ENCODE data around the gene WBP11. TPM values are rescaled to one million over a fixed set of nuclear protein-coding genes. Genes with fewer than 3 reads are reported as not detected.

Gene WBP11
- total and polyA plus RNA-seq, 9 of the 15 experiments (the other 6 are each of a cell fraction or from before 2014, with no cell fraction given) = 7.7 to 60.8 (median 24.6) TPM

DNA sequence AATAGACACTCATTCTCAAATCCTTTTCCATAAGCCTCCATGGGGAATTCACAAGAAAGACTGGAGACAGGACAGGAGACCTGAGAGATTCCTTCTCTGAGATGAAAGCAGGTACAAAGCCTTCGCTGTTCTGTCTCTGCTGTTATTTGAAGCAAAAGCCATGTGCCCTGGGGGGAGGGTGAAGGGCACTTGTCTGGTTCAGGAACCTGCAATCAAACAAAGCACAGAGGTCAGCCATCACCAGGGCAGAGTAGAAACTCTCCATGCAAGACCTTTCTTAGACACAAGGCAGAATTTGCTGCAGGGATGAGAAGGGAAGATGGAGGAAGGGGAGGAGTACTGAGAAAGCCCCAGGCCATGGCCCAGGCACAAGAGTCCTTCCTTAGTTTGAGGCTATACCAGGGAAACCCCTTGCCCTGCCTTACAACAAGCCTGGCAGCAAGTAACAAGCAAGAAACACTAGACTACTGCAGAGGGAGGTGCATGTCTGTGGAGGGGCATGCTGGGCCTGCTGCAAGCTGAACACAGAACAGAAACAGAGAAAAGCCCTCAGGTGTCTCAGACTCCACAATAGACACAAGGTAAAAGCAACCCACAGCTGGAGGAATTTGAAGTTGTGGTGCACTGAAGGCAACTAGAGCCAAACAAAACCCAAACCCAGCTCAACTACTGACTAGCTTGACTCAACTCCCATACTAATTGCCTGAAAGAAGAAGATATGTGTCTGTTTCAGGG lies 47.8 kb upstream of the WBP11 start:
- Histone ChIP-seq H3K36me3 (ENCODE audit: control insufficient read depth, insufficient read depth, low read length) (no peaks in the 10 kb centered on the region), H3K4me2 (ENCODE audit: insufficient read depth, low read length) (no peak overlapping the region), H3K79me2 (ENCODE audit: control insufficient read depth, insufficient read depth, low read length) (no peaks in the 10 kb centered on the region), H3K4me3 (no peak overlapping the region), H3K9me3 (replicated peaks; ENCODE audit: control insufficient read depth, insufficient read depth, low read depth, low read length) (no peaks in the 10 kb centered on the region), H3K27ac (ENCODE audit: extremely low read depth, low read depth, low read length) (no peak overlapping the region), H3K9me1 (ENCODE audit: control insufficient read depth, insufficient read depth, low read length) (no peaks in the 10 kb centered on the region), H3K9ac (ENCODE audit: insufficient read depth in 1 of 2, low read depth in 2 of 2, low read length in 2 of 2) (no peak overlapping the region), H3K4me1 (replicated peaks in 1 of 2; ENCODE audit: control insufficient read depth in 2 of 2, insufficient read depth in 2 of 2, low read length in 2 of 2) (no peaks in the 10 kb centered on the region), H3K27me3 (ENCODE audit: control insufficient read depth in 2 of 2, insufficient read depth in 2 of 2, low read length in 2 of 2) (no peaks in the 10 kb centered on the region), H4K20me1 (replicated peaks; ENCODE audit: control insufficient read depth, insufficient read depth, low read length) (no peaks in the 10 kb centered on the region), H2AFZ (ENCODE audit: low read depth, low read length) (no peak overlapping the region)
- TF ChIP-seq, protein P1, sequence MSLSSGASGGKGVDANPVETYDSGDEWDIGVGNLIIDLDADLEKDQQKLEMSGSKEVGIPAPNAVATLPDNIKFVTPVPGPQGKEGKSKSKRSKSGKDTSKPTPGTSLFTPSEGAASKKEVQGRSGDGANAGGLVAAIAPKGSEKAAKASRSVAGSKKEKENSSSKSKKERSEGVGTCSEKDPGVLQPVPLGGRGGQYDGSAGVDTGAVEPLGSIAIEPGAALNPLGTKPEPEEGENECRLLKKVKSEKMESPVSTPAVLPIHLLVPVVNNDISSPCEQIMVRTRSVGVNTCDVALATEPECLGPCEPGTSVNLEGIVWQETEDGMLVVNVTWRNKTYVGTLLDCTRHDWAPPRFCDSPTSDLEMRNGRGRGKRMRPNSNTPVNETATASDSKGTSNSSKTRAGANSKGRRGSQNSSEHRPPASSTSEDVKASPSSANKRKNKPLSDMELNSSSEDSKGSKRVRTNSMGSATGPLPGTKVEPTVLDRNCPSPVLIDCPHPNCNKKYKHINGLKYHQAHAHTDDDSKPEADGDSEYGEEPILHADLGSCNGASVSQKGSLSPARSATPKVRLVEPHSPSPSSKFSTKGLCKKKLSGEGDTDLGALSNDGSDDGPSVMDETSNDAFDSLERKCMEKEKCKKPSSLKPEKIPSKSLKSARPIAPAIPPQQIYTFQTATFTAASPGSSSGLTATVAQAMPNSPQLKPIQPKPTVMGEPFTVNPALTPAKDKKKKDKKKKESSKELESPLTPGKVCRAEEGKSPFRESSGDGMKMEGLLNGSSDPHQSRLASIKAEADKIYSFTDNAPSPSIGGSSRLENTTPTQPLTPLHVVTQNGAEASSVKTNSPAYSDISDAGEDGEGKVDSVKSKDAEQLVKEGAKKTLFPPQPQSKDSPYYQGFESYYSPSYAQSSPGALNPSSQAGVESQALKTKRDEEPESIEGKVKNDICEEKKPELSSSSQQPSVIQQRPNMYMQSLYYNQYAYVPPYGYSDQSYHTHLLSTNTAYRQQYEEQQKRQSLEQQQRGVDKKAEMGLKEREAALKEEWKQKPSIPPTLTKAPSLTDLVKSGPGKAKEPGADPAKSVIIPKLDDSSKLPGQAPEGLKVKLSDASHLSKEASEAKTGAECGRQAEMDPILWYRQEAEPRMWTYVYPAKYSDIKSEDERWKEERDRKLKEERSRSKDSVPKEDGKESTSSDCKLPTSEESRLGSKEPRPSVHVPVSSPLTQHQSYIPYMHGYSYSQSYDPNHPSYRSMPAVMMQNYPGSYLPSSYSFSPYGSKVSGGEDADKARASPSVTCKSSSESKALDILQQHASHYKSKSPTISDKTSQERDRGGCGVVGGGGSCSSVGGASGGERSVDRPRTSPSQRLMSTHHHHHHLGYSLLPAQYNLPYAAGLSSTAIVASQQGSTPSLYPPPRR (CRISPR knock-in tag; IDR thresholded peaks at IDR 0.05; ENCODE audit: borderline replicate concordance) = no peak
- TF ChIP-seq, protein P2, sequence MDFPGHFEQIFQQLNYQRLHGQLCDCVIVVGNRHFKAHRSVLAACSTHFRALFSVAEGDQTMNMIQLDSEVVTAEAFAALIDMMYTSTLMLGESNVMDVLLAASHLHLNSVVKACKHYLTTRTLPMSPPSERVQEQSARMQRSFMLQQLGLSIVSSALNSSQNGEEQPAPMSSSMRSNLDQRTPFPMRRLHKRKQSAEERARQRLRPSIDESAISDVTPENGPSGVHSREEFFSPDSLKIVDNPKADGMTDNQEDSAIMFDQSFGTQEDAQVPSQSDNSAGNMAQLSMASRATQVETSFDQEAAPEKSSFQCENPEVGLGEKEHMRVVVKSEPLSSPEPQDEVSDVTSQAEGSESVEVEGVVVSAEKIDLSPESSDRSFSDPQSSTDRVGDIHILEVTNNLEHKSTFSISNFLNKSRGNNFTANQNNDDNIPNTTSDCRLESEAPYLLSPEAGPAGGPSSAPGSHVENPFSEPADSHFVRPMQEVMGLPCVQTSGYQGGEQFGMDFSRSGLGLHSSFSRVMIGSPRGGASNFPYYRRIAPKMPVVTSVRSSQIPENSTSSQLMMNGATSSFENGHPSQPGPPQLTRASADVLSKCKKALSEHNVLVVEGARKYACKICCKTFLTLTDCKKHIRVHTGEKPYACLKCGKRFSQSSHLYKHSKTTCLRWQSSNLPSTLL (IDR thresholded peaks at IDR 0.05) = no peak
- TF ChIP-seq TARDBP (IDR thresholded peaks at IDR 0.05) = no peak
- TF ChIP-seq, protein P3, sequence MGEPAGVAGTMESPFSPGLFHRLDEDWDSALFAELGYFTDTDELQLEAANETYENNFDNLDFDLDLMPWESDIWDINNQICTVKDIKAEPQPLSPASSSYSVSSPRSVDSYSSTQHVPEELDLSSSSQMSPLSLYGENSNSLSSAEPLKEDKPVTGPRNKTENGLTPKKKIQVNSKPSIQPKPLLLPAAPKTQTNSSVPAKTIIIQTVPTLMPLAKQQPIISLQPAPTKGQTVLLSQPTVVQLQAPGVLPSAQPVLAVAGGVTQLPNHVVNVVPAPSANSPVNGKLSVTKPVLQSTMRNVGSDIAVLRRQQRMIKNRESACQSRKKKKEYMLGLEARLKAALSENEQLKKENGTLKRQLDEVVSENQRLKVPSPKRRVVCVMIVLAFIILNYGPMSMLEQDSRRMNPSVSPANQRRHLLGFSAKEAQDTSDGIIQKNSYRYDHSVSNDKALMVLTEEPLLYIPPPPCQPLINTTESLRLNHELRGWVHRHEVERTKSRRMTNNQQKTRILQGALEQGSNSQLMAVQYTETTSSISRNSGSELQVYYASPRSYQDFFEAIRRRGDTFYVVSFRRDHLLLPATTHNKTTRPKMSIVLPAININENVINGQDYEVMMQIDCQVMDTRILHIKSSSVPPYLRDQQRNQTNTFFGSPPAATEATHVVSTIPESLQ (CRISPR knock-in tag; IDR thresholded peaks at IDR 0.05) = no peak
- no peak for TF ChIP-seq ILF3 (IDR thresholded peaks at IDR 0.05; ENCODE audit: borderline replicate concordance)
- BruUV-seq (replicated peaks) = no TSS peak
- DNase-seq (ENCODE audit: extremely low read depth in 1 of 4, low spot score in 3 of 4) = no peak
- FAIRE-seq = no peak
- no peak for ATAC-seq
- intact Hi-C loops (cut with micrococcal nuclease) = no loop called here
- 0% methylated on average over 1 of the region's 1 CpG for WGBS (ENCODE audit: insufficient coverage, low coverage, missing lambda C conversion rate)
- ChIA-PET POLR2A (no interaction called here), CTCF (ENCODE audit: low intra/inter-chr PET ratio) (no interaction called here)
- in situ Hi-C loops (cut with MboI) = no loop called here
